PC-3 (cell line): ENCODE results near the gene ANGPT4. TPM values are rescaled to one million over a fixed set of nuclear protein-coding genes. Genes with fewer than 3 reads are reported as not detected.

Source experiments
- ATAC-seq: fragments of 200-7000 bp; cut with Tn5 transposase; 2 replicates; pipeline ENCODE4 v1.9.1; 2020; ENCODE audit warnings: mild to moderate bottlenecking, moderate library complexity
- BruUV-seq: library from RNA; stranded (reverse); fragments of 400-500 nt; replicated peaks from 2 replicates; lab custom pipeline; 2021; lab: Mats Ljungman, UMichigan
- CTCF ChIA-PET: fragments of 300-600 bp; sonication (Branson Sonifier 250); formaldehyde crosslinking; loops from one replicate; lab custom pipeline; 2022; ENCODE audit warnings: antibody characterized with exemption; lab: Charles Lee
- POLR2A ChIA-PET: fragments of 300-600 bp; sonication (Branson Sonifier 250); formaldehyde crosslinking; loops from one replicate; lab custom pipeline; 2022; ENCODE audit warnings: antibody characterized with exemption; ENCODE audit not compliant: unreplicated experiment; lab: Charles Lee
- DNase-seq: peaks from one replicate; pipeline ENCODE4 v3.0.0-alpha.2; 2015
- H2AFZ ChIP-seq: fragments of 300-600 bp; sonication (generic); 2 replicates; pipeline ENCODE4 v1.6.0; 2016; ENCODE audit warnings: antibody characterized with exemption, low read length
- H3F3A ChIP-seq: fragments of 300-600 bp; sonication (generic); one replicate; pipeline ENCODE4 v1.6.0; 2017; ENCODE audit warnings: antibody characterized with exemption, low read length, control low read depth, mild to moderate bottlenecking; ENCODE audit not compliant: unreplicated experiment
- H3K27ac ChIP-seq: fragments of 300-600 bp; sonication (generic); 2 replicates; pipeline ENCODE4 v1.5.1; 2016; ENCODE audit warnings: mild to moderate bottlenecking, low read length
- H3K27me3 ChIP-seq: fragments of 300-600 bp; sonication (generic); 2 replicates; pipeline ENCODE4 v1.6.1; 2016; ENCODE audit warnings: low read length, mixed read lengths
- H3K36me3 ChIP-seq: fragments of 300-600 bp; sonication (generic); 2 replicates; pipeline ENCODE4 v1.6.1; 2016; ENCODE audit warnings: low read depth, mixed run types, low read length, mixed read lengths
- H3K4me1 ChIP-seq: fragments of 300-600 bp; sonication (generic); 2 replicates; pipeline ENCODE4 v1.5.1; 2016; ENCODE audit warnings: low read length; ENCODE audit not compliant: insufficient read depth
- H3K4me2 ChIP-seq: fragments of 300-600 bp; sonication (generic); 2 replicates; pipeline ENCODE4 v1.6.0; 2016; ENCODE audit warnings: low read length
- H3K4me3 ChIP-seq: fragments of 300-600 bp; sonication (generic); 2 replicates; pipeline ENCODE4 v1.5.1; 2016; ENCODE audit warnings: mild to moderate bottlenecking, low read length, mixed read lengths
- H3K79me2 ChIP-seq: fragments of 300-600 bp; sonication (generic); 2 replicates; pipeline ENCODE4 v1.6.1; 2017; ENCODE audit warnings: low read length, mixed read lengths
- H3K9ac ChIP-seq: fragments of 300-600 bp; sonication (generic); 2 replicates; pipeline ENCODE4 v1.6.0; 2016; ENCODE audit warnings: mild to moderate bottlenecking, low read length
- H3K9me2 ChIP-seq: fragments of 300-600 bp; sonication (generic); replicated peaks from 2 replicates; pipeline ENCODE4 v1.6.1; 2016; ENCODE audit warnings: mixed run types, low read length, mixed read lengths
- H3K9me3 ChIP-seq: fragments of 300-600 bp; sonication (generic); 2 replicates; pipeline ENCODE4 v1.6.1; 2016; ENCODE audit warnings: low read length, mixed read lengths
- H4K20me1 ChIP-seq: fragments of 300-600 bp; sonication (generic); 2 replicates; pipeline ENCODE4 v1.6.1; 2016; ENCODE audit warnings: low read length, mixed read lengths
- CTCF ChIP-seq: fragments of 300-600 bp; sonication (generic); conservative IDR thresholded peaks from 2 replicates; pipeline ENCODE4 v1.5.1; 2017; ENCODE audit warnings: antibody characterized with exemption, low read depth, mild to moderate bottlenecking, low read length
- EZH2 ChIP-seq: fragments of 300-600 bp; sonication (generic); IDR thresholded peaks from one replicate; pipeline ENCODE4 v1.6.1; 2017; ENCODE audit warnings: antibody characterized with exemption, mild to moderate bottlenecking, low read length; ENCODE audit not compliant: unreplicated experiment
- EZH2phosphoT487 ChIP-seq: fragments of 300-600 bp; sonication (generic); IDR thresholded peaks from 2 replicates; pipeline ENCODE4 v1.6.1; 2018; ENCODE audit warnings: mild to moderate bottlenecking, antibody characterized with exemption, low read length, borderline replicate concordance
- intact Hi-C: fragments of 100-400 bp; cut with micrococcal nuclease; formaldehyde crosslinking; loops from 2 replicates; pipeline ENCODE4 v1.9.0; 2023
- total RNA-seq: library from RNA; depleted of rRNA; stranded (reverse); fragments of >200 nt; gene quantifications from 2 replicates; pipeline ENCODE4 v1.2.3, GENCODE V29; 2014; rRNA removed

ANGPT4 gene
- total RNA-seq, 1 experiment from 2014 or later: not detected

GRCh38 chr20:821731-822065, 94.4 kb downstream of the ANGPT4 start:
- intact Hi-C loops: no loop called here
- DNase-seq (no peak), ATAC-seq (no peak)
- Histone ChIP-seq H3K36me3 (no peaks in the 10 kb centered on the region), H3K4me2 (no peak overlapping the region), H4K20me1 (no peaks in the 10 kb centered on the region), H3K9me2 (no peaks in the 10 kb centered on the region), H3K27me3 (no peaks in the 10 kb centered on the region), H3K9ac (no peak overlapping the region), H3K79me2 (no peaks in the 10 kb centered on the region), H3K4me3 (no peak overlapping the region), H3F3A (no peaks in the 10 kb centered on the region), H3K4me1 (peaks cover 7% of the 10 kb centered on the region; the same call in 1 of the 2 replicates), H3K27ac (no peak overlapping the region), H3K9me3 (no peaks in the 10 kb centered on the region), H2AFZ (no peak overlapping the region)
- TF ChIP-seq EZH2phosphoT487: no peak
- CTCF ChIA-PET: no interaction called here
- POLR2A ChIA-PET: no interaction called here
- BruUV-seq: no TSS peak

- ChIA-PET CTCF (no interaction called here), POLR2A (no interaction called here)
- Histone ChIP-seq H3K4me2 (no peak overlapping the region), H3F3A (no peaks in the 10 kb centered on the region), H3K4me1 (peaks cover 7% of the 10 kb centered on the region; the same call in 1 of the 2 replicates), H3K9me3 (no peaks in the 10 kb centered on the region), H3K4me3 (no peak overlapping the region), H2AFZ (no peak overlapping the region), H3K79me2 (no peaks in the 10 kb centered on the region), H4K20me1 (no peaks in the 10 kb centered on the region), H3K36me3 (no peaks in the 10 kb centered on the region), H3K27me3 (no peaks in the 10 kb centered on the region), H3K27ac (no peak overlapping the region), H3K9ac (no peak overlapping the region), H3K9me2 (no peaks in the 10 kb centered on the region)
- intact Hi-C loops: no loop called here
- no peak for DNase-seq
- TF ChIP-seq EZH2 (no peak), CTCF (no peak), EZH2phosphoT487 (no peak)
- BruUV-seq: no TSS peak
- ATAC-seq: no peak
Measured at GRCh38 chr20:821046-821730, 94.9 kb downstream of the ANGPT4 start.

- no peaks in the 10 kb centered on the region for H3K9me3 ChIP-seq
- H3K4me1 ChIP-seq: peaks cover 7% of the 10 kb centered on the region; the same call in 1 of the 2 replicates
- TF ChIP-seq EZH2: no peak
- TF ChIP-seq EZH2phosphoT487: no peak
- TF ChIP-seq CTCF: no peak
- H3K9ac ChIP-seq: no peak overlapping the region
- no peak overlapping the region for H3K4me3 ChIP-seq
- no TSS peak for BruUV-seq
- no peaks in the 10 kb centered on the region for H3K79me2 ChIP-seq
- ATAC-seq (no peak), DNase-seq (no peak)
- intact Hi-C loops: no loop called here
- H3K27me3 ChIP-seq: no peaks in the 10 kb centered on the region
- no peaks in the 10 kb centered on the region for H3K36me3 ChIP-seq
- H3F3A ChIP-seq: no peaks in the 10 kb centered on the region
- no peak overlapping the region for H3K27ac ChIP-seq
- H3K4me2 ChIP-seq: no peak overlapping the region
- POLR2A ChIA-PET: no interaction called here
- no peaks in the 10 kb centered on the region for H3K9me2 ChIP-seq
- CTCF ChIA-PET: no interaction called here
- H2AFZ ChIP-seq: no peak overlapping the region
- H4K20me1 ChIP-seq: no peaks in the 10 kb centered on the region
Measured at GRCh38 chr20:820323-820953, 95.7 kb downstream of the ANGPT4 start.

Other genes starting within 250 kb of the ANGPT4 start
- gene SCRT2, start 240.5 kb downstream of the ANGPT4 start, total RNA-seq: not detected in 2 replicates
- gene SLC52A3, start 147.8 kb downstream of the ANGPT4 start, total RNA-seq: 4.2 and 5.9 TPM in 2 replicates
- 23.0 and 28.4 TPM in 2 replicates for gene FAM110A, start 82.6 kb downstream of the ANGPT4 start, total RNA-seq
- not detected in 2 replicates for gene RSPO4, start 86.0 kb upstream of the ANGPT4 start, total RNA-seq
- gene PSMF1, start 202.3 kb upstream of the ANGPT4 start, total RNA-seq: 60.8 and 82.1 TPM in 2 replicates